GM19025 (cell line): Measurements from ENCODE around the gene NFKBIL1.
"Not testable (repeated sequence)": the region's sequence is repeated elsewhere in the genome, so short reads cannot be mapped to it uniquely, and the experiment has no call there.

Experiments
- ATAC-seq: cut with Tn5 transposase; IDR thresholded peaks from one replicate; pipeline ENCODE4 v1.9.1; 2021; ENCODE audit warnings: mild to moderate bottlenecking, low read depth, moderate library complexity; ENCODE audit not compliant: unreplicated experiment

The NFKBIL1 gene, protein sequence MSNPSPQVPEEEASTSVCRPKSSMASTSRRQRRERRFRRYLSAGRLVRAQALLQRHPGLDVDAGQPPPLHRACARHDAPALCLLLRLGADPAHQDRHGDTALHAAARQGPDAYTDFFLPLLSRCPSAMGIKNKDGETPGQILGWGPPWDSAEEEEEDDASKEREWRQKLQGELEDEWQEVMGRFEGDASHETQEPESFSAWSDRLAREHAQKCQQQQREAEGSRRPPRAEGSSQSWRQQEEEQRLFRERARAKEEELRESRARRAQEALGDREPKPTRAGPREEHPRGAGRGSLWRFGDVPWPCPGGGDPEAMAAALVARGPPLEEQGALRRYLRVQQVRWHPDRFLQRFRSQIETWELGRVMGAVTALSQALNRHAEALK

DNA sequence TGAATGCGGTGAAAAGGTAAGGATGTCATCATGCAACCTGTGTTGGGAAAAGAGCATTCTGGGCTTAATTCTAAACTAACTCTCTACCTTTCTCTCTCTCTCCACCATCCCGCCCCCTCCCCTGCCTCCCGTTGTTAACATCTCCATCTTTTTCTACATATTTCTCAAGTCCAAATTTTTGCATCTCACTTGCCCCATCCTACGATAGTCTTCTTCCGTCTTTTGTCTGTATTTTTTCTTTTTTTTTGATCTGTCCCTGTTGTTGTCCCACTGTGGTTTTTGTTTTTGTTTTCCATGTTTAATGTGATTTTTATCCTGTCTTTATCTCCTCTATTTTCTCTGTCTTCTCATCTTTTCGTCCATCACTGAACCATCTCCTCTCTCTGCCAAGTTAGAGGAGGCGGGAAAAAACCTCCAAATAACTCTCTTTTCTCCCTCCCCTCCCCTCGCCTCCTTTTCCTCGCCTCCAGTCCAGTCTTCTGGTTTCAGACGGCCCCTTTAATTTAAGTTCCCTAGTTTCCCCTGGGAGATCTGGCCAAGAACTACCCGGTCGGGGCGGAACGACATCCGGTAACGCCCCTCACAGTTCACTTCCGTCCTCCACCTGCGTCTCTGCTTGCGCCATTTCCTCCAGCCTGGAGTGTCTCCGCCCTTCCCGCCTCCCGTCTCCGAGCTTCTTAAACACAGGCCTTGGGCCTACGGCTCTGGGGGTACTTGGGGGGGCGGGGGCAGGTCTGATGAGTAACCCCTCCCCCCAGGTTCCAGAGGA lies at the start of gene NFKBIL1:
NFKBIL1 (plus strand) TSS at position 651 of the 769 bp plus-strand sequence; CDS start at position 738, 87 bp downstream.
- ATAC-seq = peak; percentile 72

DNA sequence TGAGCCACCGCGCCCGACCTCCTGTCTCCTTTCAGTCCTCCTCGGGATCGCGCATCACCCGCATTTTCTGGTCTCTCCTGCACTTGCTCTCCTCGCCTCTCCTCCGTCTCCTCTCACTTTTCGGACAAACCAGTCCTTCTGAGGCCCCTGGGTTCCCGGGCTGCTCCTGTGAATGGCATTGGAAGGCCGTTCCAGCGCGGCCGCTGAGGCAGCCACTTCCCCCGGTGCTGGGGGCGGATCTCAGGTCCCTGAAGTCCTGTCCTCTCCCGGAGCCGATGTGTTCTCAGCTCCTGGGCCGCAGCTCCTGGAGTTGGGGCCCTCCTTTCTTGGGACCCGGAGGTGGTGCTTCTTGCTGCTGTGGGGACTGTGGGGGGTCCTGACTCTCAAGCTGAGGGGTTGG lies 48.7 kb upstream of the NFKBIL1 start:
- ATAC-seq = no peak

DNA sequence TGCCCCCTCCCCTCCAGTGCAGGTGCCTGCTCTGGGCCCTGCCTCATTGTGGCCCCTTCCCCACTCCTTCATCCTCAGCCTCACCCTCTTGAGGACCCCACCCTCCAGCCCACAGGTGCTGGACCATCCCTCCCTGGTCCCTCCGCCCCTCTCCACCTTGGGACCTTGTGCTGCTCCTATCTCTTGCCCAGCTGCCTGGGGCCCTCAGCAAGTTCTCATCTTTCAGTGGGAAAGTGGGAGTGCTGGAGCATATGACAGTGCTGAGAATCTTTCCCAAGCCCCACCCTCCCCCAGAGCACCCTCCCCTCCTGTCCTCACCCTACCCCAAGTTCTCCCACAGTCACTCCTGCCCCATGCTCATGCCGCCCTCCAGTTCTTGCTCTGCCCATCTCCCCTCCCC lies 47.8 kb upstream of the NFKBIL1 start:
- ATAC-seq = not testable (repeated sequence)

DNA sequence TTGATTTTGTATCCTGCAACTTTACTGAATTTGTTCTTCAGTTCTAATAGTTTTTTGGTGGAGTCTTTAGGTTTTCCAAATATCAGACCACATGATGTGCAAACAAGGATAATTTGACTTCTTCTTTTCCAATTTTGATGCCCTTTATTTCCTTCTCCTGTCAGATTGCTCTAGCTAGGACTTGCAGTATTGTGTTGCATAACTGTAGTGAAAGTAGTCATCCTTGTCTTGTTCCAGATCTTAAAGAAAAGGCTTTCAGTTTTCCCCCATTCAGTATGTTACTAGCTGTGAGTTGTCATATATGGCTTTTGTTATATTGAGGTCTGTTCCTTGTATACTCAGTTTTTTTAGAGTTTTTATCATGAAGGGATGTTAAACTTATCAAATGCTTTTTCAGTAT lies 44.8 kb upstream of the NFKBIL1 start:
- ATAC-seq = no peak

DNA sequence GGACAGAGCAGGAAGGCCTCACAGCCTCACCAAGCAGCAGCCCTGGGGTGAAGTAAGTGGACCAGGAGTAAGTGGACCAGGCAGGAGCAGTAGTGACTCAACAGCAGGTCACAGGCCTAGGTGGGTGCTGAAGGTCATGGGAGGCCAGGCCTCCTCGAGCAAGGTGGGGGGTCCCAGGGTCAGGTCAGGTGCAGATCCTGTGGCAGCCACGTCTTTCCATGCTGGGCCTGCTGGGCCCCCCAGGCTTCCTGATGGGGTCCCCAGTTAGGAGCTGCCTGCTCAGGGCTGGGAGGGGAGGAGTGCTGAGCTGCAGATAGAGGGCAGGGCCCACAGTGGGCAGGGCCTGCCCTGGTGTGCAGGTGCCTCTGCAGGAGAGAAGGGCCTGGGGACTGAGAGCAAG lies 38.4 kb upstream of the NFKBIL1 start:
- not testable (repeated sequence) for ATAC-seq

DNA sequence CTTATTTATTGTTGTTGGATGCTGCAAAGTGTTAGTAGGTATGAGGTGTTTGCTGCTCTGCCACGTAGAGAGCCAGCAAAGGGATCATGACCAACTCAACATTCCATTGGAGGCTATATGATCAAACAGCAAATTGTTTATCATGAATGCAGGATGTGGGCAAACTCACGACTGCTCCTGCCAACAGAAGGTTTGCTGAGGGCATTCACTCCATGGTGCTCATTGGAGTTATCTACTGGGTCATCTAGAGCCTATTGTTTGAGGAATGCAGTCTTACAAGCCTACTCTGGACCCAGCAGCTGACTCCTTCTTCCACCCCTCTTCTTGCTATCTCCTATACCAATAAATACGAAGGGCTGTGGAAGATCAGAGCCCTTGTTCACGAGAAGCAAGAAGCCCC lies 37.4 kb upstream of the NFKBIL1 start:
- ATAC-seq = no peak

DNA sequence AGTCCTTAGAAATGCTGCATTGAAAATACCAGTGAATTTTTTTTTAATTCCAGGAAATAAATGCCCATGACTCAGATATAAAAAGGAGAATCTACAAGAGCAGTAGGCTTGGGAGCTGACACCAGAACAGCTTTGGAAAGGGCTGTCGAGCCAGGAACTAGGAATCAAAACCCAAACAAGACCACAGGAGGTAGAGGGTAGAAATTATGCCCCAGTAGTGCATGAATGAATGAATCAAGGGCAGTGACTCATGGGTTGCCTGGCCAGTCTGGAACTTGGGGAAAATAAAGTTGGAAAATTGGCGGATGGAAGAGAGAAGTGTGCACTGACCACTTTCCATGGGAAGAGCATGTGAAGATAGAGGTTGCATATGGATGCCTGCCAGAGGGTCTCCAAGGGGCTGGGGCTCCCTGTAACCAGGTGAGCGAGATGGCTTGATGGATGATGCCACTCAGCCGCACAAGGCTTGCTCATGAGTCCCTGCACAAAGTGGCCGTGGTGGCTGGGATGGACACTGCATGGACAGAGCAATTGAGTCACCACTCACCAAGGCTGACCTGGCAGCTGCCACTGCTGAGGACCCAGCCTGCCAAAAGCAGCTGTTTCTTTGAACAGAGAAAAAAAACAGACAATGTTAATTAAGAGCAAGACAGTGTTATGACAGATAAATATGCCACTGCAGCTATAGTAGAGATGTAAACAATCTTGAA lies 33.8 kb upstream of the NFKBIL1 start:
- no peak for ATAC-seq

DNA sequence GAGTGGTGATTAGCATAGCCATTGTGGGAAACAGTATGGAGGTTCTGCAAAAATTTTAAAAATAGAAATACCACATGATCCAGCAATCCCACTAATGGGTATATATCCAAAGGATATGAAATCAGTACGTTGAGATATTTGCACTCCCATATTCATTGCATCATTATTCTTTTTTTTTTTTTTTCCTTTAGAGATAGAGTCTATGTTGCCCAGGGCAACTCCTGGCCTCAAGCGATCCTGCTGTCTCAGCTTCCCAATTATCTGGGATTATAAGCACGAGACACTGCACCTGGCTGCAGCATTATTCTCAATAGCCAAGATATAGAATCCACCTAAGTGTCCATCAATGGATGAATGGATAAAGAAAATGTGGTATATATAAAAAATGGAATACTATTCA lies 25.6 kb upstream of the NFKBIL1 start:
- ATAC-seq = no peak

DNA sequence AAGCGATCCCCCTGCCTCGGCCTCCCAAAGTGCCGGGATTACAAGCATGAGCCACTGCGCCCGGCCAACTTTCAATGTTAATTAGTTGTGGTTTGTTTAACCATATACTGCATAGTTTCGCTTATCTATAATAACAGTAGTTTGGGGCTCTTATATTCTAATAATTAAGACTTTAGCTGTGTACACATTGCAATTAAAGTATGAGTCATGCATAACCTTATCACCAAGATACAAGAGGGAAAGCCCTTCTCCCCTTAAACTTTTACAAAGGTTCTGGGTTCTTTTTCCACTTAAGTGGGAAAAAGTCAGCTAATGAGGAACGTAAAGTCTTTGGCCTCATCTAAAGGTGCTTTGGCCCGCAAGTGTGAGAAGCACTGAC lies 21.9 kb upstream of the NFKBIL1 start:
- no peak for ATAC-seq

DNA sequence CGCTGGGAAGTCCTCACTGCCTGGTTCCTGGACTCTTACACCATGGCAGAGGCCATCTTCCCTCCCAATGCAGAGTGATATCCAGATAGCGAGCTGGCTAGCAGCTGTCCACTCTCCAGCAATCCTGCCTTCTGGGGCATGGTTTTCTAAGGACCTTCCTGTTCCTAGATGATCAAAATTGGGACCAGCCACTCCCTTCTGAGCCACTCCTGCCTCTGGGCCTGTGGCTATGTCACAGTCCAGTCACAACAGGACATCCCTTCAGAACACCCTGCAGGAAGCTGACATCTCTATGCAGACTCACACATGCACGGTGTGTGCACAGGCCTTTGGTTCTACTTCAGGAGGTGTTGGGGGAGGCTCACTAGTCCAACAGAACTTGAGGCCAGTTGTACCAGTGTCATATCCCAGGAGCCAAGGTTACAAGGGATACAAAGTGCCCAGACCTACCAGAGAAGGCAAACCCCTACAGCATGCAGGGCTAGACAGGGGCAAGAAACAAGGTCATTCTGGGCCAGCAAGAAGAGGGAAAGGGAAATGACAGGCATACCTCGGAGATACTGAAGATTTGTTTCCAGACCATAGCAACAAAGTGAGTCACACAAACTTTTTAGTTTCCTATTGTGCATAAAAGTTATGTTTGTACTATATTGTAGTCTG lies 21.3 kb upstream of the NFKBIL1 start:
- no peak for ATAC-seq

DNA sequence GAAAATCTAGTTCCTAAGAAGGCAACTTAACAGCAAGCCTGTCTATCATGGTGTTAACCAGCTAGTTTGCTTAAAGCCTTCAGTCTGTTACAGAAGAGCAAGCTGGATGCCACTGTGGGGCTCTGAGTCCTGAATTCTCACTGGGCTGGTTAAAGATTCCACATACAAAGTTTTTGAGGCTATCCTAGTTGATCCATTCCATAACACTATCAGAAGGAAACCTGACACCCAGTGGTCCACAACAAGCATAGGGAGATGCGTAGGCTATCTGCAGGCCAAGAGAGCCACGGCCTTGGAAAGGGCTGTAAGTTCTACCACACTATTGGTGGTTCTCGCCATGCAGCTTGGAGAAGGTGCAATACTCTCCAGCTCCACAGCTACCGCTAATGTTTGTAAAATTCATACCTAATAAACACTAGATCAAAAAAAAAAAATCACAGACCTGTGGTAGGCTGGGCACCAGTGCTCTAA lies 19.1 kb upstream of the NFKBIL1 start:
- no peak for ATAC-seq

DNA sequence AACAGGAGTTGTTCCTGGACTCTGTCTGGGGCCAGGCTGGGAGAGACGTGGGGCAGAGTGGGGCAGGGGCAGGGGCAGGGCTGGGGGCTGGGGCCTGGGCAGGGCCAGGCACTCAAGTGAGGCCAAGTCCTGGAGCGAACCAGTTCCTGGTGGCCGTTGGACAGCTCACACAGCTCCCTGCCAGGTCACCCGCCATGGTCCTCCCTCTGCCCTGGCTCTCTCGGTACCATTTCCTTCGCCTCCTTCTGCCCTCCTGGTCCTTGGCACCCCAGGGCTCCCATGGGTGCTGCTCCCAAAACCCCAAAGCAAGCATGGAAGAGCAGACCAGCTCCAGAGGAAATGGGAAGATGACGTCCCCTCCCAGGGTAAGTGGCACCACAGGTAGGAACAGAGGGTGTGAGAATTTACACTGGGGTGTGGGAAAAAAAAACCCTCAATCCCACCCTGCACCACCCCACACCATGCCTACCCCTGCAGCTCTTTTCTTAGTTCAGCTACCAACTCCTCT lies 18.5 kb upstream of the NFKBIL1 start, which contains the start of gene MCCD1:
MCCD1 (plus strand) TSS at position 142 of the 508 bp plus-strand sequence; CDS start at position 195, 53 bp downstream.
- no peak for ATAC-seq

DNA sequence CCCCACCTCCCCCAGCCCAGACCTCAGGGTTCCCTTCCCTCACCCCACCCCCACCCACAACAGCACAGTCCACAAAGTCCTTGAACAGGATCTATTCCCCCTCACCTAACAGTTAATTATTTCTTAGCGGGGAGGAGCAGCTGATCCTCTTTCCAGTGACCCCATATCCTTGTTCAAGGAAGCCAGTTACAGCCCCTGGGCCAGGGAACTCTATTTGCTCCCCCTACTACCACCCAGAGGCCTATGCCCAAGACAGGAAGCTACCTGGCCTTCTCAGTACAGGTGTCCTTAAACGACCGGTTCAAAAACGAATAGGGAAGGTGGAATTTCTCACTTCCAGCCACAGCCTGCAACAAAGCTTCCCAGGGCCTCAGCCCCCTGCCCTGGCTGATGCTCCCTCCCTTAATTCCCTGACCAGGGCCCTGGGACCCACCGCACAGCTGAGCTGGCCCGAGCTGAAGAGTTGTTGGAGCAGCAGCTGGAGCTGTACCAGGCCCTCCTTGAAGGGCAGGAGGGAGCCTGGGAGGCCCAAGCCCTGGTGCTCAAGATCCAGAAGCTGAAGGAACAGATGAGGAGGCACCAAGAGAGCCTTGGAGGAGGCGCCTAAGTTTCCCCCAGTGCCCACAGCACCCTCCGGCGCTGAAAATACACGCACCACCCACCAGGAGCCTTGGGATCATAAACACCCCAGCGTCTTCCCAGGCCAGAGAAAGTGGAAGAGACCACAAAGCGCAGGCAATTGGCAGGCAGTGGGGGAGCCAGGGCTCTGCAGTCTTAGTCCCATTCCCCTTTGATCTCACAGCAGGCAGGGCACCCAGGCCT lies 17.9 kb upstream of the NFKBIL1 start:
- ATAC-seq = no peak

DNA sequence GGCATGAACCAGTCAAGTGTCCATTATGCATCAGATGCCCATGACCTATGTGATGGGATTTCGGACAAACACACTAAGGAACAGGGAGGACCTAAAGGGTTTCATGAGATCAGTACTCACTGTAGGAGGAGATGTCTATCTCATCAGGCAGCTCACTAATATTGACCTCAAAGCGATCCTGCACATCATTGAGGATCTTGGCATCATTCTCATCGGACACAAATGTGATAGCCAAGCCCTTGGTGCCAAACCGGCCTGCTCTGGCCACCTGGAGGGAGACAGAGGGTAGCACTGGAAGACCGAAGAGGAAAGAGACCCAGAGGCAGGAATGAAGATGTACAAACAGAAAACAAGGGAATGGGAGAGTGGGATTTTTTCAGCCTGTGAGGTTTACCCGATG lies 16.7 kb upstream of the NFKBIL1 start:
- no peak for ATAC-seq

DNA sequence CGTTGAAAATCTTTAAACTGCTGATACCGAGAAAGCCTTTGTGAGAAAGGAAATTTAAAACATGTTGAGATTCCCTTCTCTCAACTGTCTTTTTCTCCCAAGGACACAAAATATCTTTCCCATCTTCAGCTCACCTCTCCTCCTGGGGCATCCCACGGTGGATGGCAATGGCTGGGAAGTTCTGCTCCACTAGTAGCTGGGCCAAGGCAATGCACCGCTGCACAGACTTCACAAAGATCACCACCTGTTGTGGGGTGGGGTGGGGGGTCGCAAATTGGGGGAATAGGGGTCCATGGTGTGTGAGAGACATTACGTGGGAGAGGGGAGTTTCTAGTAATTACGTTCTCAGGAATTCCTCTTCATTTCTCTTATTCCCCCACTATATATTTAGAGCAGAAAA lies 16.2 kb upstream of the NFKBIL1 start:
- ATAC-seq = no peak

DNA sequence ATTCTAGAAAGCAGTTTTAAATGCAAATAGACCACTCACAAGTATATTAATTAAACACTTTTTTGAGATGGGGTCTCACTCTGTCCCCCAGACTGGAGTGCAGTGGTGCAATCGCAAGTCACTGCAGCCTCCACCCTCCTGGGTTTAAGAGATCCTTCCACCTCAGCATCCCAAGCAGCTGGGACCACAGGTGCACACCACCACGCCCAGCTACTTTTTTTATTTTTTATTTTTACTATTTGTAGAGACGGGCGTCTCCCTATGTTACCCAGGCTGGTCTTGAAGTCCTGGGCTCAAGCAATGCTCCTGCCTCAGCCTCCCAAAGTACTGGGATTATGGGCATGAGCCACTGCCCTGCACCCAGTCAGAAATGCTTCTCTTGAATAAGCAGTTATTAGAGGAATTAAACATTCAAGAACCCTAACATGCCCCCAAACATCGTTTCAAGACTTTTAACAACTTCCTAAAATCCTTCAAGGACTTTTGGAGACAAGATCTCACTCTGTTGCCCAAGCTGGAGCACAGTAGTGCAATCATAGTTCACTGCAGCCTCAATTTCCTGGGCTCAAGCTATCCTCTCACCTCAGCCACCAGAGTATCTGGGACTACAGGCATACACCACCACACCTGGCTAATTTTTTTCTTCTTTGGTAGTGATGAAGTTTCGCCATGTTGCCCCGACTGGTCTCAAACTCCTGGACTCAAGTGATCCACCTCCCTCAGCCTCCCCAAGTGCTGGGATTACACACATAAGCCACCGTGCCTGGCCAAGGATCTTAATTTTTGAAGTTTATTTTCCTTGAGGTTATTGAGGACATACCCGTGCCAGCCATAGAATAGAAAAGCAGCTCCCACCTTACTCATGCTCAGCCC lies 15.4 kb upstream of the NFKBIL1 start:
- ATAC-seq = no peak

DNA sequence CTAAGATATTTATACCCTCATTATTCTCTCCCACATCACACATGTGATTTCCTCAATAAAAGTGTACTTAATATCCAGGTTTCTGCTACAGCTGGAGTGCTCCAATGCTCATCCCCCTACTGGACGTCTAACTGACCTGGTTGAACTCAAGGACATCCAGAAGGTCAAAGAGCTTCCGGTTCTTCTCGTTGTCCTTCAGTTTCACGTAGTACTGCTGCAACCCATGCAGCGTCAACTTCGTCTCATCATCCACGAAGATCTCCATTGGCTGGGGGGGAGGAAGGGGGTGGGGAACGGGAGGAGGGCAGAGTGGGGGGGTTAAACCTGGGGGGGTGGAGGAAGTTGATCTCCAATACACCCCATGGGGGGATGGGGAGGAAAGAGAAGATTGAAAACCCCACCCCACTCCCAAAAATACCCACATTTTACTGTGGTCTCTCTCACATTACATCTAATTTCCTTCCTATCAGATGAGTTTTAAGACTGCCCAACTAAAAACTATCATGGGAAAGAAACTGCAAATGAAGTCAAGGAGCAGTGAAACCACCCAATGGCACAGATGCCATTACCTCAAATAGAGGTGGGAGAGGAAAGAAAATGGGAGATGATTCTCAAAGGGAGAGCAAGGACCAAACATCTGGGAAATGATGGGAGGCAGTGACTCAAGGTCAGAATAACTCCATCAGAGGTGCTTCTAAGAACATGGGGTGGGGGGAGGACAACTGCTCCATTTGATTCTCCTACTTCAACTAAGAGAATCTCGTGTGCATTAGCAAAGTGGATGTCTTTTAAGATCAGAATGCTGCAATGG lies 14.6 kb upstream of the NFKBIL1 start:
- no peak for ATAC-seq

DNA sequence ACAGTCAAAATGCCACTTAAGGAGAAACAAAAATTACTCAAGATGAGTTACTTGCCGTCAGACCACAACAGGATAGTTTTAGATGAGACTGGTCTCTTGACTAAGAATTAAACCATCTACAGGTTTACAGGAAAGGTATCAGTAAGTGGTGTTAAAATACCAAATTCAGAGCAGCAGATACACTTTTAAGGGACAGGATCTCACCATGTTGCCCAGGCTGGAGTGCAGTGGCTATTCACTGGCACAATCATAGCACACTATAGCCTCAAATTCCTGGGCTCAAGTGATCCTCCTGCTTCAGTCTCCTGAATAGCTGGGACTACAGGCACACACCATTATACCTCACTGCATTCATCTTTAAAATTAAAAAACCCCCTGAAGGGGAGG lies 14.0 kb upstream of the NFKBIL1 start:
- no peak for ATAC-seq
